ENCODE measurements around the gene MMEL1. TPM values are rescaled to one million over a fixed set of nuclear protein-coding genes. Genes with fewer than 3 reads are reported as not detected.

Gene MMEL1
- total and polyA plus RNA-seq, 2 of the 13 experiments (the other 11 are each of a cell fraction or from before 2014, with no cell fraction given) = 0.48 TPM; not detected in 1

DNA sequence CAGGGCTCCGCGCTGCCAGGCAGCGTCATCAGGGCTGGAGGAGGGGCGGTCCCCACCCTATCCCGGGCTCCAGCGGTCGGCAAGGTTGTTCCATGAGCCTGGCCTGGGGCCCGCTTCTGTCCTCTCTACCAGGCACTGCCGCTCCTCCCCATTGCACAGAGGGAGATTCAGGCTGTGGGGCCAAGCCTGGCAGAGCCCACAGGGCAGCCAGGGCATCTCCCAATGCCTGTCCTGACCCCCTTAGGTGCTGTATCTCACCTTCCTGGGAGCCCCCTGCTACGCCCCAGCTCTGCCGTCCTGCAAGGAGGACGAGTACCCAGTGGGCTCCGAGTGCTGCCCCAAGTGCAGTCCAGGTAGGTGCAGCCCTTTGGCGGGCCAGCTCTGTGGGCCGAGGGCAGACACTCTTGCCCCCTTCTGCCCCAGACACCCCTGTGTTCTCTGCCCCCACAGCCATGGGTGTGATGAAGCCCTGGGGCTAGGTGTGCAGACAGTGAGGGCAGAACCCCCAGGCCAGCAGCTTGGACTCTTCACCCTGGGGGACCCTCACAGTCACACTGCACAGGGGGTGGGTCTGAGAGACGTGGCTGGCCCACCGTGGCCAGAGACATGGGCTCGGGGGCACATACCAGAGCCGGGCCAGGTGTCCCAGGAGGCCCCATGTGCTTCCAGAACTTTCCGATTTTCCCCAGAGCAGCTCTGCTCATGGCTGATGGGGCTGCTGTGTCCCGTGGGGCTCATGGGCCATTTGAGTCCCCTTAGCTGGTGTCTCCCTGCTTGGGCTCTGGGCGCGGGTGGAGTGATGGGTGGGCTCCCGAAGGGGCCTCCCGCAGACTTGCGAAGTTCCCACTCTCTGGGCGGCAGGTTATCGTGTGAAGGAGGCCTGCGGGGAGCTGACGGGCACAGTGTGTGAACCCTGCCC lies 75.1 kb downstream of the MMEL1 start:
- Histone ChIP-seq H3K27ac (ENCODE audit: extremely low read length, insufficient read depth, low read length) (no peak overlapping the region), H3K4me2 (ENCODE audit: low read depth, low read length) (peak overlapping the region; percentile 85), H3K9me3 (ENCODE audit: low read length) (no peaks in the 10 kb centered on the region), H3K79me2 (ENCODE audit: insufficient read depth, low read length) (no peaks in the 10 kb centered on the region), H4K20me1 (ENCODE audit: insufficient read depth, low read length) (0 out of 2 replicates have a peak, but pooled peaks cover 4% of the 10 kb centered on the region), H3K36me3 (replicated peaks in 1 of 2; ENCODE audit: control insufficient read depth in 1 of 2, insufficient read depth in 2 of 2, low read length in 2 of 2) (no peaks in the 10 kb centered on the region; a peak in 1 of 5 replicates), H3K27me3 (ENCODE audit: control insufficient read depth in 1 of 2, insufficient read depth in 2 of 2, low read length in 2 of 2) (no peaks in the 10 kb centered on the region; a peak in 1 of 5 replicates), H3K4me1 (ENCODE audit: insufficient read depth, low read length) (peaks cover 28% of the 10 kb centered on the region), H3K4me3 (replicated peaks in 1 of 3; ENCODE audit: insufficient read depth in 1 of 3, low read depth in 2 of 3, low read length in 3 of 3) (peak overlapping the region; percentile 71 to 89 (median 76); a peak in 4 of 6 replicates), H3K9ac (ENCODE audit: insufficient read depth, low read depth, low read length) (peak overlapping the region; percentile 50; the same call in 1 of the 2 replicates), H2AFZ (ENCODE audit: low read length) (no peak overlapping the region)
- no peak for DNase-seq (ENCODE audit: low spot score)
- in situ Hi-C loops (cut with HindIII; ENCODE audit: extremely low pct_ligation_motif_present, low pct_unique_long_range_greater_than_20kb) = no loop called here
- 91% methylated on average over 7 of the region's 30 CpGs for WGBS (ENCODE audit: low lambda C conversion rate)
- ChIA-PET POLR2A (interaction anchor here (1.1 to 2.1 kb wide), 5 partner anchors 8 to 31 kb away, joined by 3 to 16 read pairs (median 5); partner anchors contain the start of genes PANK4 and PRXL2B), CTCF (ENCODE audit: low intra/inter-chr PET ratio, low total read pairs) (interaction anchor here (1.1 kb wide), 1 partner anchor 20 kb away, joined by 3 read pairs; no protein-coding TSS in a partner anchor)
- no TSS peak for BruUV-seq (replicated peaks)
- ATAC-seq = no peak; the same call in 2 of the 3 replicates
- TF ChIP-seq ZNF768 (CRISPR knock-in tag; IDR thresholded peaks at IDR 0.05) (no peak), HNRNPL (IDR thresholded peaks at IDR 0.05; ENCODE audit: low read depth, low read length) (peak; percentile 9; the same call in 1 of the 2 replicates), AKAP8 (CRISPR knock-in tag; IDR thresholded peaks at IDR 0.05) (0 out of 2 replicates have a peak, but pooled peaks have one; percentile 11), ZBTB38 (CRISPR knock-in tag; IDR thresholded peaks at IDR 0.05) (peak; percentile 10; the same call in 1 of the 2 replicates), TCF12 (IDR thresholded peaks at IDR 0.05) (no peak), TCF12 (CRISPR knock-in tag; IDR thresholded peaks at IDR 0.05) (no peak), ZNF883 (CRISPR knock-in tag; IDR thresholded peaks at IDR 0.05; ENCODE audit: not compliant biosample characterization) (peak; percentile 6), ZBTB21 (CRISPR knock-in tag; IDR thresholded peaks at IDR 0.05) (no peak)
- TF ChIP-seq, protein P1, sequence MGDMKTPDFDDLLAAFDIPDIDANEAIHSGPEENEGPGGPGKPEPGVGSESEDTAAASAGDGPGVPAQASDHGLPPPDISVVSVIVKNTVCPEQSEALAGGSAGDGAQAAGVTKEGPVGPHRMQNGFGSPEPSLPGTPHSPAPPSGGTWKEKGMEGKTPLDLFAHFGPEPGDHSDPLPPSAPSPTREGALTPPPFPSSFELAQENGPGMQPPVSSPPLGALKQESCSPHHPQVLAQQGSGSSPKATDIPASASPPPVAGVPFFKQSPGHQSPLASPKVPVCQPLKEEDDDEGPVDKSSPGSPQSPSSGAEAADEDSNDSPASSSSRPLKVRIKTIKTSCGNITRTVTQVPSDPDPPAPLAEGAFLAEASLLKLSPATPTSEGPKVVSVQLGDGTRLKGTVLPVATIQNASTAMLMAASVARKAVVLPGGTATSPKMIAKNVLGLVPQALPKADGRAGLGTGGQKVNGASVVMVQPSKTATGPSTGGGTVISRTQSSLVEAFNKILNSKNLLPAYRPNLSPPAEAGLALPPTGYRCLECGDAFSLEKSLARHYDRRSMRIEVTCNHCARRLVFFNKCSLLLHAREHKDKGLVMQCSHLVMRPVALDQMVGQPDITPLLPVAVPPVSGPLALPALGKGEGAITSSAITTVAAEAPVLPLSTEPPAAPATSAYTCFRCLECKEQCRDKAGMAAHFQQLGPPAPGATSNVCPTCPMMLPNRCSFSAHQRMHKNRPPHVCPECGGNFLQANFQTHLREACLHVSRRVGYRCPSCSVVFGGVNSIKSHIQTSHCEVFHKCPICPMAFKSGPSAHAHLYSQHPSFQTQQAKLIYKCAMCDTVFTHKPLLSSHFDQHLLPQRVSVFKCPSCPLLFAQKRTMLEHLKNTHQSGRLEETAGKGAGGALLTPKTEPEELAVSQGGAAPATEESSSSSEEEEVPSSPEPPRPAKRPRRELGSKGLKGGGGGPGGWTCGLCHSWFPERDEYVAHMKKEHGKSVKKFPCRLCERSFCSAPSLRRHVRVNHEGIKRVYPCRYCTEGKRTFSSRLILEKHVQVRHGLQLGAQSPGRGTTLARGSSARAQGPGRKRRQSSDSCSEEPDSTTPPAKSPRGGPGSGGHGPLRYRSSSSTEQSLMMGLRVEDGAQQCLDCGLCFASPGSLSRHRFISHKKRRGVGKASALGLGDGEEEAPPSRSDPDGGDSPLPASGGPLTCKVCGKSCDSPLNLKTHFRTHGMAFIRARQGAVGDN (CRISPR knock-in tag; IDR thresholded peaks at IDR 0.05) = 0 out of 2 replicates have a peak, but pooled peaks have one; percentile 2
- TF ChIP-seq, protein P2, sequence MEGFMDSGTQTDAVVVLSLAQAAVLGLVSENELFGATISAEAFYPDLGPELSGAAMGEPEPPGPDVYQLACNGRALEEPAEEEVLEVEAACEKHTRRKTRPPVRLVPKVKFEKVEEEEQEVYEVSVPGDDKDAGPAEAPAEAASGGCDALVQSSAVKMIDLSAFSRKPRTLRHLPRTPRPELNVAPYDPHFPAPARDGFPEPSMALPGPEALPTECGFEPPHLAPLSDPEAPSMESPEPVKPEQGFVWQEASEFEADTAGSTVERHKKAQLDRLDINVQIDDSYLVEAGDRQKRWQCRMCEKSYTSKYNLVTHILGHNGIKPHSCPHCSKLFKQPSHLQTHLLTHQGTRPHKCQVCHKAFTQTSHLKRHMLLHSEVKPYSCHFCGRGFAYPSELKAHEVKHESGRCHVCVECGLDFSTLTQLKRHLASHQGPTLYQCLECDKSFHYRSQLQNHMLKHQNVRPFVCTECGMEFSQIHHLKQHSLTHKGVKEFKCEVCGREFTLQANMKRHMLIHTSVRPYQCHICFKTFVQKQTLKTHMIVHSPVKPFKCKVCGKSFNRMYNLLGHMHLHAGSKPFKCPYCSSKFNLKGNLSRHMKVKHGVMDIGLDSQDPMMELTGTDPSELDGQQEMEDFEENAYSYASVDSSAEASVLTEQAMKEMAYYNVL (CRISPR knock-in tag; IDR thresholded peaks at IDR 0.05; ENCODE audit: borderline replicate concordance) = 0 out of 2 replicates have a peak, but pooled peaks have one; percentile 5
- intact Hi-C loops (cut with micrococcal nuclease; ENCODE audit: unreplicated experiment) = loop anchor here (5.0 kb wide), 1 partner anchor 75 kb away; the partner anchor contains the start of gene MMEL1
- no peak for FAIRE-seq

Data from HepG2 (cell line).